HepG2 (cell line): ENCODE results near the gene FOXK2. TPM values are rescaled to one million over a fixed set of nuclear protein-coding genes. Genes with fewer than 3 reads are reported as not detected.
A peak's percentile ranks its signal among the peaks of the same experiment; 100 is the strongest.

Source experiments
- ATF6 ChIP-seq: sonication (generic); formaldehyde crosslinking; conservative IDR thresholded peaks from 2 replicates; pipeline ENCODE4 v1.4.0; 2020; ENCODE audit warnings: missing genetic modification reagents
- BORCS8-MEF2B ChIP-seq: sonication (generic); formaldehyde crosslinking; IDR thresholded peaks from 2 replicates; pipeline ENCODE4 v1.8.0; 2022; ENCODE audit warnings: mild to moderate bottlenecking, missing genetic modification reagents
- CCDC6 ChIP-seq: sonication (generic); formaldehyde crosslinking; IDR thresholded peaks from 2 replicates; pipeline ENCODE4 v1.8.1; 2022; ENCODE audit warnings: mild to moderate bottlenecking, missing genetic modification reagents, moderate library complexity
- CHD2 ChIP-seq: IDR thresholded peaks from 2 replicates; pipeline ENCODE4 v1.6.1; 2011; ENCODE audit warnings: low read depth, low read length, improper control_type of control experiment
- CSRNP1 ChIP-seq: sonication (generic); formaldehyde crosslinking; IDR thresholded peaks from 2 replicates; pipeline ENCODE4 v1.8.1; 2023; ENCODE audit warnings: mild to moderate bottlenecking, missing genetic modification reagents
- FOSL2 ChIP-seq: sonication (generic); formaldehyde crosslinking; IDR thresholded peaks from 2 replicates; pipeline ENCODE4 v1.4.0; 2020; ENCODE audit warnings: missing genetic modification reagents
- IRF9 ChIP-seq: sonication (generic); formaldehyde crosslinking; IDR thresholded peaks from 2 replicates; pipeline ENCODE4 v1.8.0; 2022; ENCODE audit warnings: missing genetic modification reagents, mild to moderate bottlenecking, borderline replicate concordance
- NR2C2 ChIP-seq: sonication (generic); formaldehyde crosslinking; IDR thresholded peaks from 2 replicates; pipeline ENCODE4 v1.4.0; 2020; ENCODE audit warnings: missing genetic modification reagents, mild to moderate bottlenecking, moderate library complexity, borderline replicate concordance
- ZBTB42 ChIP-seq: sonication (generic); formaldehyde crosslinking; IDR thresholded peaks from 2 replicates; pipeline ENCODE4 v1.5.0; 2020; ENCODE audit warnings: mild to moderate bottlenecking, missing genetic modification reagents
- ZNF207 ChIP-seq: fragments of 450-650 bp; IDR thresholded peaks from 2 replicates; pipeline ENCODE4 v1.6.1; 2016; ENCODE audit warnings: antibody characterized with exemption, borderline replicate concordance
- ZNF350 ChIP-seq: sonication (generic); formaldehyde crosslinking; IDR thresholded peaks from 2 replicates; pipeline ENCODE4 v1.4.0; 2020; ENCODE audit warnings: mild to moderate bottlenecking, low read depth, missing genetic modification reagents, borderline replicate concordance
- ZNF564 ChIP-seq: sonication (generic); formaldehyde crosslinking; IDR thresholded peaks from 2 replicates; pipeline ENCODE4 v1.8.1; 2023; ENCODE audit warnings: mild to moderate bottlenecking, missing genetic modification reagents
- polyA plus RNA-seq, 8 experiments: library from polyadenylated mRNA; depleted of rRNA in 3 of 8; stranded (reverse) in 7 of 8; unstranded in 1 of 8; fragments of >200 nt; fragmentation: Illumina TruSeq in 4 of 8; extraction: Trizol in 4 of 8; gene quantifications; 2 replicates each; pipeline versions ENCODE4 v1.2.1 to v1.2.3, GENCODE V29; 2011 to 2016; ENCODE audit warnings: low read depth in 4 of 8, missing spikeins in 1 of 8, mixed read lengths in 1 of 8; ENCODE audit not compliant: insufficient read depth in 1 of 8
- total RNA-seq, 5 experiments: library from RNA; depleted of rRNA; stranded (reverse); fragments of >200 nt; fragmentation: Illumina TruSeq; extraction: Trizol; gene quantifications; 2 replicates each; pipeline ENCODE4 v1.2.3, GENCODE V29; 2016; ENCODE audit warnings: low read depth in 1 of 5
- TF ChIP-seq, protein P1 (sequence below): sonication (generic); formaldehyde crosslinking; IDR thresholded peaks from 2 replicates; pipeline ENCODE4 v1.4.0; 2020; ENCODE audit warnings: missing genetic modification reagents, borderline replicate concordance
- TF ChIP-seq, protein P2 (sequence below): sonication (generic); formaldehyde crosslinking; IDR thresholded peaks from 2 replicates; pipeline ENCODE4 v1.4.0; 2020; ENCODE audit warnings: mild to moderate bottlenecking, missing genetic modification reagents
- TF ChIP-seq, protein P3 (sequence below): sonication (generic); formaldehyde crosslinking; IDR thresholded peaks from 2 replicates; pipeline ENCODE4 v1.5.0; 2020; ENCODE audit warnings: missing genetic modification reagents

The FOXK2 gene
- total and polyA plus RNA-seq, 2 of the 13 experiments (the other 11 are each of a cell fraction or from before 2014, with no cell fraction given): 67.1 to 67.2 TPM

GRCh38 chr17:82517230-82517865, 2.2 kb upstream of the FOXK2 start (continued):
- TF ChIP-seq, protein P1, sequence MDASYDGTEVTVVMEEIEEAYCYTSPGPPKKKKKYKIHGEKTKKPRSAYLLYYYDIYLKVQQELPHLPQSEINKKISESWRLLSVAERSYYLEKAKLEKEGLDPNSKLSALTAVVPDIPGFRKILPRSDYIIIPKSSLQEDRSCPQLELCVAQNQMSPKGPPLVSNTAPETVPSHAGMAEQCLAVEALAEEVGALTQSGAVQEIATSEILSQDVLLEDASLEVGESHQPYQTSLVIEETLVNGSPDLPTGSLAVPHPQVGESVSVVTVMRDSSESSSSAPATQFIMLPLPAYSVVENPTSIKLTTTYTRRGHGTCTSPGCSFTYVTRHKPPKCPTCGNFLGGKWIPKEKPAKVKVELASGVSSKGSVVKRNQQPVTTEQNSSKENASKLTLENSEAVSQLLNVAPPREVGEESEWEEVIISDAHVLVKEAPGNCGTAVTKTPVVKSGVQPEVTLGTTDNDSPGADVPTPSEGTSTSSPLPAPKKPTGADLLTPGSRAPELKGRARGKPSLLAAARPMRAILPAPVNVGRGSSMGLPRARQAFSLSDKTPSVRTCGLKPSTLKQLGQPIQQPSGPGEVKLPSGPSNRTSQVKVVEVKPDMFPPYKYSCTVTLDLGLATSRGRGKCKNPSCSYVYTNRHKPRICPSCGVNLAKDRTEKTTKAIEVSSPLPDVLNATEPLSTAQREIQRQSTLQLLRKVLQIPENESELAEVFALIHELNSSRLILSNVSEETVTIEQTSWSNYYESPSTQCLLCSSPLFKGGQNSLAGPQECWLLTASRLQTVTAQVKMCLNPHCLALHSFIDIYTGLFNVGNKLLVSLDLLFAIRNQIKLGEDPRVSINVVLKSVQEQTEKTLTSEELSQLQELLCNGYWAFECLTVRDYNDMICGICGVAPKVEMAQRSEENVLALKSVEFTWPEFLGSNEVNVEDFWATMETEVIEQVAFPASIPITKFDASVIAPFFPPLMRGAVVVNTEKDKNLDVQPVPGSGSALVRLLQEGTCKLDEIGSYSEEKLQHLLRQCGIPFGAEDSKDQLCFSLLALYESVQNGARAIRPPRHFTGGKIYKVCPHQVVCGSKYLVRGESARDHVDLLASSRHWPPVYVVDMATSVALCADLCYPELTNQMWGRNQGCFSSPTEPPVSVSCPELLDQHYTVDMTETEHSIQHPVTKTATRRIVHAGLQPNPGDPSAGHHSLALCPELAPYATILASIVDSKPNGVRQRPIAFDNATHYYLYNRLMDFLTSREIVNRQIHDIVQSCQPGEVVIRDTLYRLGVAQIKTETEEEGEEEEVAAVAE (CRISPR knock-in tag): peak; percentile 69; the same call in 1 of the 2 replicates
- TF ChIP-seq ZNF350 (CRISPR knock-in tag): peak; percentile 72; the same call in 1 of the 2 replicates
- no peak for TF ChIP-seq ZNF207
- TF ChIP-seq ZBTB42 (CRISPR knock-in tag): no peak
- TF ChIP-seq ZNF564 (CRISPR knock-in tag): peak; percentile 42; the same call in 1 of the 2 replicates
- TF ChIP-seq, protein P2, sequence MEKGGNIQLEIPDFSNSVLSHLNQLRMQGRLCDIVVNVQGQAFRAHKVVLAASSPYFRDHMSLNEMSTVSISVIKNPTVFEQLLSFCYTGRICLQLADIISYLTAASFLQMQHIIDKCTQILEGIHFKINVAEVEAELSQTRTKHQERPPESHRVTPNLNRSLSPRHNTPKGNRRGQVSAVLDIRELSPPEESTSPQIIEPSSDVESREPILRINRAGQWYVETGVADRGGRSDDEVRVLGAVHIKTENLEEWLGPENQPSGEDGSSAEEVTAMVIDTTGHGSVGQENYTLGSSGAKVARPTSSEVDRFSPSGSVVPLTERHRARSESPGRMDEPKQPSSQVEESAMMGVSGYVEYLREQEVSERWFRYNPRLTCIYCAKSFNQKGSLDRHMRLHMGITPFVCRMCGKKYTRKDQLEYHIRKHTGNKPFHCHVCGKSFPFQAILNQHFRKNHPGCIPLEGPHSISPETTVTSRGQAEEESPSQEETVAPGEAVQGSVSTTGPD: no peak
- peak; percentile 43; the same call in 1 of the 2 replicates for TF ChIP-seq BORCS8-MEF2B (CRISPR knock-in tag)
- 0 out of 2 replicates have a peak, but pooled peaks have one; percentile 66 for TF ChIP-seq ATF6 (CRISPR knock-in tag)
- TF ChIP-seq, protein P3, sequence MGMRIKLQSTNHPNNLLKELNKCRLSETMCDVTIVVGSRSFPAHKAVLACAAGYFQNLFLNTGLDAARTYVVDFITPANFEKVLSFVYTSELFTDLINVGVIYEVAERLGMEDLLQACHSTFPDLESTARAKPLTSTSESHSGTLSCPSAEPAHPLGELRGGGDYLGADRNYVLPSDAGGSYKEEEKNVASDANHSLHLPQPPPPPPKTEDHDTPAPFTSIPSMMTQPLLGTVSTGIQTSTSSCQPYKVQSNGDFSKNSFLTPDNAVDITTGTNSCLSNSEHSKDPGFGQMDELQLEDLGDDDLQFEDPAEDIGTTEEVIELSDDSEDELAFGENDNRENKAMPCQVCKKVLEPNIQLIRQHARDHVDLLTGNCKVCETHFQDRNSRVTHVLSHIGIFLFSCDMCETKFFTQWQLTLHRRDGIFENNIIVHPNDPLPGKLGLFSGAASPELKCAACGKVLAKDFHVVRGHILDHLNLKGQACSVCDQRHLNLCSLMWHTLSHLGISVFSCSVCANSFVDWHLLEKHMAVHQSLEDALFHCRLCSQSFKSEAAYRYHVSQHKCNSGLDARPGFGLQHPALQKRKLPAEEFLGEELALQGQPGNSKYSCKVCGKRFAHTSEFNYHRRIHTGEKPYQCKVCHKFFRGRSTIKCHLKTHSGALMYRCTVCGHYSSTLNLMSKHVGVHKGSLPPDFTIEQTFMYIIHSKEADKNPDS (CRISPR knock-in tag): no peak
- peak; percentile 93 for TF ChIP-seq FOSL2 (CRISPR knock-in tag)
- no peak for TF ChIP-seq CSRNP1 (CRISPR knock-in tag)
- TF ChIP-seq CCDC6 (CRISPR knock-in tag): no peak
- peak; percentile 48; the same call in 1 of the 2 replicates for TF ChIP-seq NR2C2 (CRISPR knock-in tag)
- peak; percentile 49; the same call in 1 of the 2 replicates for TF ChIP-seq IRF9 (CRISPR knock-in tag)
- no peak for TF ChIP-seq CHD2
